ENCODE data around the gene SELENON.

SELENON gene

GRCh38 chr1:25770541-25771220 lies 29.3 kb upstream of the SELENON start:
- no peak for DNase-seq (ENCODE audit: low read depth)

- DNase-seq (ENCODE audit: low read depth), result peak; percentile 11
Observed at GRCh38 chr1:25771221-25772114, 28.5 kb upstream of the SELENON start.

GRCh38 chr1:25772164-25772563 lies 27.8 kb upstream of the SELENON start:
- DNase-seq (ENCODE audit: low read depth), result no peak

GRCh38 chr1:25772692-25773245 lies 27.2 kb upstream of the SELENON start:
- no peak for DNase-seq (ENCODE audit: low read depth)

- no peak for DNase-seq (ENCODE audit: low read depth)
Observed at GRCh38 chr1:25773441-25774125, 26.4 kb upstream of the SELENON start.

GRCh38 chr1:25774206-25774803 lies 25.7 kb upstream of the SELENON start:
- no peak for DNase-seq (ENCODE audit: low read depth)

- DNase-seq (ENCODE audit: low read depth), result peak; percentile 81
Observed at GRCh38 chr1:25774921-25775771, 24.8 kb upstream of the SELENON start.

GRCh38 chr1:25779388-25779787 lies 20.6 kb upstream of the SELENON start:
- no peak for DNase-seq (ENCODE audit: low read depth)

GRCh38 chr1:25779894-25780293 lies 20.1 kb upstream of the SELENON start:
- DNase-seq (ENCODE audit: low read depth), result no peak

- no peak for DNase-seq (ENCODE audit: low read depth)
Observed at GRCh38 chr1:25780318-25781129, 19.5 kb upstream of the SELENON start.

- no peak for DNase-seq (ENCODE audit: low read depth)
Observed at GRCh38 chr1:25781130-25781433, 18.9 kb upstream of the SELENON start.

GRCh38 chr1:25782608-25783201 lies 17.3 kb upstream of the SELENON start:
- no peak for DNase-seq (ENCODE audit: low read depth)

- DNase-seq (ENCODE audit: low read depth), result no peak
Observed at GRCh38 chr1:25784575-25785051, 15.4 kb upstream of the SELENON start.

- no peak for DNase-seq (ENCODE audit: low read depth)
Observed at GRCh38 chr1:25785333-25786067, 14.5 kb upstream of the SELENON start.

- no peak for DNase-seq (ENCODE audit: low read depth)
Observed at GRCh38 chr1:25786887-25787759, 12.9 kb upstream of the SELENON start.

GRCh38 chr1:25787760-25788166 lies 12.2 kb upstream of the SELENON start:
- no peak for DNase-seq (ENCODE audit: low read depth)

- DNase-seq (ENCODE audit: low read depth), result no peak
Observed at GRCh38 chr1:25790472-25790871, 9.5 kb upstream of the SELENON start.

- DNase-seq (ENCODE audit: low read depth), result no peak
Observed at GRCh38 chr1:25792115-25792514, 7.9 kb upstream of the SELENON start.
